Panc1 (cell line): ENCODE measurements around the gene STRN3. TPM values are rescaled to one million over a fixed set of nuclear protein-coding genes. Genes with fewer than 3 reads are reported as not detected.

Source experiments
- ATAC-seq: fragments of 200-7000 bp; cut with Tn5 transposase; 2 replicates; pipeline ENCODE4 v1.9.1; 2020; ENCODE audit warnings: mild to moderate bottlenecking, moderate library complexity
- BruUV-seq: library from RNA; stranded (reverse); fragments of 400-500 nt; replicated peaks from 2 replicates; lab custom pipeline; 2021; lab: Mats Ljungman, UMichigan
- CTCF ChIA-PET: fragments of 300-600 bp; sonication (Branson Sonifier 250); formaldehyde crosslinking; loops from one replicate; lab custom pipeline; 2022; ENCODE audit warnings: antibody characterized with exemption; lab: Charles Lee
- POLR2A ChIA-PET: fragments of 300-600 bp; sonication (Branson Sonifier 250); formaldehyde crosslinking; loops from one replicate; lab custom pipeline; 2022; ENCODE audit warnings: antibody characterized with exemption; lab: Charles Lee
- DNase-seq: peaks from one replicate; pipeline ENCODE4 v3.0.0-alpha.2; 2010; ENCODE audit warnings: low read depth, low spot score
- H3K27ac ChIP-seq: 2 replicates; pipeline ENCODE4 v1.5.1; 2011; ENCODE audit warnings: mild to moderate bottlenecking, low read length, inconsistent platforms
- H3K27me3 ChIP-seq: fragments of 200-500 bp; sonication (Bioruptor generic); 2 replicates; pipeline ENCODE4 v1.6.0; 2014; ENCODE audit warnings: low read length, inconsistent platforms; ENCODE audit not compliant: control insufficient read depth, insufficient read depth
- H3K36me3 ChIP-seq: fragments of 200-500 bp; sonication (Bioruptor generic); 2 replicates; pipeline ENCODE4 v1.5.1; 2014; ENCODE audit warnings: inconsistent platforms, mild to moderate bottlenecking, low read length, moderate library complexity; ENCODE audit not compliant: control insufficient read depth, insufficient read depth
- H3K4me1 ChIP-seq: 2 replicates; pipeline ENCODE4 v1.5.1; 2011; ENCODE audit warnings: inconsistent platforms, mild to moderate bottlenecking, low read length, moderate library complexity; ENCODE audit not compliant: control insufficient read depth, insufficient read depth
- H3K4me3 ChIP-seq, 2 experiments: 2 replicates each; pipeline ENCODE4 v1.5.1; 2011 to 2012; ENCODE audit warnings: low read depth in 2 of 2, low read length in 2 of 2, mild to moderate bottlenecking in 2 of 2, inconsistent platforms in 1 of 2, moderate library complexity in 1 of 2
- H3K9me3 ChIP-seq: fragments of 200-500 bp; sonication (Bioruptor generic); 2 replicates; pipeline ENCODE4 v1.5.1; 2014; ENCODE audit warnings: low read depth, mild to moderate bottlenecking, inconsistent platforms, low read length, moderate library complexity; ENCODE audit not compliant: control insufficient read depth, insufficient read depth
- CTCF ChIP-seq: fragments of 450-650 bp; IDR thresholded peaks from 2 replicates; pipeline ENCODE4 v1.5.1; 2017; ENCODE audit warnings: mild to moderate bottlenecking
- POLR2AphosphoS5 ChIP-seq: IDR thresholded peaks from 2 replicates; pipeline ENCODE4 v1.6.1; 2012; ENCODE audit warnings: mild to moderate bottlenecking, low read depth, low read length, moderate library complexity
- REST ChIP-seq, 2 experiments: IDR thresholded peaks; 2 replicates each; pipeline ENCODE4 v1.6.1; 2011 to 2012; ENCODE audit warnings: low read depth in 2 of 2, control low read depth in 1 of 2, low read length in 1 of 2, mild to moderate bottlenecking in 1 of 2, moderate library complexity in 1 of 2; ENCODE audit not compliant: insufficient read depth in 1 of 2
- SIN3A ChIP-seq: IDR thresholded peaks from 2 replicates; pipeline ENCODE4 v1.6.1; 2012; ENCODE audit warnings: low read depth, mild to moderate bottlenecking, low read length, moderate library complexity, borderline replicate concordance; ENCODE audit not compliant: insufficient read depth
- TCF7L2 ChIP-seq: IDR thresholded peaks from 2 replicates; pipeline ENCODE4 v1.6.1; 2011; ENCODE audit warnings: mild to moderate bottlenecking, low read depth, low read length, inconsistent platforms
- in situ Hi-C: cut with HindIII; loops from 2 replicates; pipeline ENCODE4 v1.10.0; 2016; ENCODE audit warnings: low sequenced_read_pairs, low pct_unique_long_range_greater_than_20kb
- intact Hi-C: fragments of 100-400 bp; cut with micrococcal nuclease; formaldehyde crosslinking; loops from one replicate; pipeline ENCODE4 v1.10.0; 2022; ENCODE audit not compliant: unreplicated experiment
- total RNA-seq: library from RNA; stranded (reverse); gene quantifications from one replicate; pipeline ENCODE4 v1.2.1, GENCODE V29; 2021; ENCODE audit not compliant: unreplicated experiment

STRN3 gene
- total RNA-seq, 1 experiment from 2014 or later, result 29.2 TPM

GRCh38 chr14:31027847-31028246 is 1.7 kb upstream of the STRN3 start:
- TF ChIP-seq TCF7L2 (no peak), SIN3A (no peak), CTCF (no peak), REST (IDR thresholded peaks at IDR 0.05; ENCODE audit: insufficient read depth in 1 of 2, low read depth in 2 of 2, low read length in 1 of 2) (no peak), POLR2AphosphoS5 (no peak)
- no TSS peak for BruUV-seq
- no peak for ATAC-seq
- Histone ChIP-seq H3K9me3 (no peaks in the 10 kb centered on the region), H3K4me1 (peaks cover 7% of the 10 kb centered on the region; the same call in 1 of the 2 replicates), H3K36me3 (peaks cover 6% of the 10 kb centered on the region), H3K4me3 (peak overlapping the region in 1 of 2 experiments; percentile 89; a peak in 2 of 4 replicates), H3K27ac (peak overlapping the region; percentile 94; the same call in 1 of the 2 replicates), H3K27me3 (no peaks in the 10 kb centered on the region)
- ChIA-PET CTCF (no interaction called here), POLR2A (no interaction called here)
- no peak for DNase-seq
- intact Hi-C loops (no loop called here), in situ Hi-C loops (no loop called here)

- no TSS peak for BruUV-seq
- in situ Hi-C loops (no loop called here), intact Hi-C loops (no loop called here)
- H3K27me3 ChIP-seq, result no peaks in the 10 kb centered on the region
- peaks cover 6% of the 10 kb centered on the region for H3K36me3 ChIP-seq
- ChIA-PET CTCF (no interaction called here), POLR2A (interaction anchor here (0.6 to 0.7 kb wide), 2 partner anchors 12 to 48 kb away, joined by 6 to 8 read pairs; no protein-coding TSS in a partner anchor)
- TF ChIP-seq TCF7L2, result peak; percentile 75
- peak; percentile 79; the same call in 1 of the 2 replicates for TF ChIP-seq SIN3A
- no peak for TF ChIP-seq REST (IDR thresholded peaks at IDR 0.05; ENCODE audit: insufficient read depth in 1 of 2, low read depth in 2 of 2, low read length in 1 of 2)
- TF ChIP-seq CTCF, result no peak
- peak; percentile 79 for TF ChIP-seq POLR2AphosphoS5
- DNase-seq (peak; percentile 84), ATAC-seq (peak; percentile 97)
- H3K9me3 ChIP-seq, result no peaks in the 10 kb centered on the region
- H3K4me1 ChIP-seq, result peaks cover 7% of the 10 kb centered on the region; the same call in 1 of the 2 replicates
- peak overlapping the region; percentile 83 to 89 for H3K4me3 ChIP-seq
- peak overlapping the region; percentile 94 for H3K27ac ChIP-seq
These were observed 464 bp upstream of the STRN3 start for GRCh38 chr14:31026450-31027235.
